Measurements from ENCODE around the gene RHD.

GRCh38 chr1:25232027-25232865 lies 40.1 kb upstream of the RHD start, which contains the start of gene SYF2:
- TF ChIP-seq, protein P1, sequence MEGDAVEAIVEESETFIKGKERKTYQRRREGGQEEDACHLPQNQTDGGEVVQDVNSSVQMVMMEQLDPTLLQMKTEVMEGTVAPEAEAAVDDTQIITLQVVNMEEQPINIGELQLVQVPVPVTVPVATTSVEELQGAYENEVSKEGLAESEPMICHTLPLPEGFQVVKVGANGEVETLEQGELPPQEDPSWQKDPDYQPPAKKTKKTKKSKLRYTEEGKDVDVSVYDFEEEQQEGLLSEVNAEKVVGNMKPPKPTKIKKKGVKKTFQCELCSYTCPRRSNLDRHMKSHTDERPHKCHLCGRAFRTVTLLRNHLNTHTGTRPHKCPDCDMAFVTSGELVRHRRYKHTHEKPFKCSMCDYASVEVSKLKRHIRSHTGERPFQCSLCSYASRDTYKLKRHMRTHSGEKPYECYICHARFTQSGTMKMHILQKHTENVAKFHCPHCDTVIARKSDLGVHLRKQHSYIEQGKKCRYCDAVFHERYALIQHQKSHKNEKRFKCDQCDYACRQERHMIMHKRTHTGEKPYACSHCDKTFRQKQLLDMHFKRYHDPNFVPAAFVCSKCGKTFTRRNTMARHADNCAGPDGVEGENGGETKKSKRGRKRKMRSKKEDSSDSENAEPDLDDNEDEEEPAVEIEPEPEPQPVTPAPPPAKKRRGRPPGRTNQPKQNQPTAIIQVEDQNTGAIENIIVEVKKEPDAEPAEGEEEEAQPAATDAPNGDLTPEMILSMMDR (IDR thresholded peaks at IDR 0.05; ENCODE audit: low read length): no peak
- TF ChIP-seq EZH2phosphoT487 (IDR thresholded peaks at IDR 0.05; ENCODE audit: low read length): no peak
- TF ChIP-seq EZH2 (optimal IDR thresholded peaks at IDR 0.05; ENCODE audit: low read depth, low read length): no peak

Data from MM.1S (cell line).